Stimulated activated naive B cell treated with anti-CD40 and anti-IgM and Interleukin-4, amounts not matched to agents 10 μg/mL and 1 μg/mL and 100 μg/mL, for 72 hours (primary cell): Measurements from ENCODE around the gene CMTM2.
"Not testable (repeated sequence)": the region's sequence is repeated elsewhere in the genome, so short reads cannot be mapped to it uniquely, and the experiment has no call there.

ENCODE experiments used
- ATAC-seq, 2 donors: fragments of 150-1000 bp; cut with Tn5 transposase; replicated peaks; 2 replicates each; pipeline ENCODE4 v1.10.0; 2021; ENCODE audit warnings: moderate library complexity in 1 of 2
- DNase-seq: peaks from one replicate; pipeline ENCODE4 v3.0.0; 2021
- H3K27ac Mint-ChIP-seq: one replicate; pipeline ENCODE4 v1.8.0; 2022; ENCODE audit warnings: mild to moderate bottlenecking, mixed read lengths
- H3K27me3 Mint-ChIP-seq, 2 donors: one replicate each; pipeline ENCODE4 v1.8.0; 2022; ENCODE audit warnings: mixed read lengths in 2 of 2
- H3K36me3 Mint-ChIP-seq, 2 donors: one replicate each; pipeline ENCODE4 v1.8.0; 2022; ENCODE audit warnings: mixed read lengths in 2 of 2, mild to moderate bottlenecking in 1 of 2
- H3K4me1 Mint-ChIP-seq, 2 donors: one replicate each; pipeline ENCODE4 v1.8.0; 2022; ENCODE audit warnings: mixed read lengths in 2 of 2, mild to moderate bottlenecking in 1 of 2
- H3K4me3 Mint-ChIP-seq, 2 donors: one replicate each; pipeline ENCODE4 v1.8.0; 2022; ENCODE audit warnings: mild to moderate bottlenecking in 2 of 2, mixed read lengths in 2 of 2, moderate library complexity in 1 of 2
- H3K9me3 Mint-ChIP-seq, 2 donors: one replicate each; pipeline ENCODE4 v1.8.0; 2022; ENCODE audit warnings: mixed read lengths in 2 of 2, mild to moderate bottlenecking in 1 of 2

The CMTM2 gene

DNA sequence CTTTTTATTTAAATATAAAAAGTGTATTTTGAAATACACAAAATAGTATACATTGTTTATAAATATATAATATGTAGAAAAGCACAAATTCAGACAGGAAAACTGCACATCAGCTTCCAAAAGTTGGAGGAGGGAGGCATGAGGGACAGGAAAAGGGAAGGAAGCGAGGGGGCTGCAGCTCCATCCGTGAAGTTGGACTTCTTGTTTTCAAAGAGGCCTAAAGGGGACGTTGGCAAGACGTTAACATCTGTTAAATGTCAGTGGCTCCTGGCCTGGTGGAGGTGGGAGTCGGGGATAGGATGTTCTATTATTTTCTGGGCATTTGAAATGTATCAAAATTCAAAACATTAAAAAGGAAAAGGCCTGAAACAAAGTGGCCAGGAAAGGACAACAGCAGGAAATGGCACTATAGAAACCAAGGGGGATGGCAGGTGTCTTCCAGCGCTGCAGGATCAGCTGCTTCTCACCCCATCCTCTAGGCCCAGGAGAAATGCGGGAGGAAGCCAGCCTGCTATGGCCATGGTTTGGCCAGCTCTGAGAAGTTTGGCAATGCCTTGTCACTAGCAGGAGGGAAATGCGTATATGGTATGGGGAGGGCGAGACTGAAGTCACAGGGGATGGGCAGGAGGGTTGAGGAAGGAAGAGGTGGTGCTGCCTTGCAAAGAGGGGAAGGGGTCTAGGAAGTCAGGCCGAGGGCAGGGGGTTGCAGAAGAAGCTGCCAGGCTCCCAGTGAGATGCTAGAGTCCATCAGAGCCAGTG, 6.4 kb downstream of the CMTM2 start:
- Mint-ChIP-seq H3K36me3 (no peaks in the 10 kb centered on the region), H3K4me3 (peak overlapping the region in 1 of 2 donors; percentile 3), H3K27me3 (peaks cover 26 to 37% of the 10 kb centered on the region in 2 donors), H3K27ac (peak overlapping the region; percentile 47), H3K4me1 (peaks cover 33 to 50% of the 10 kb centered on the region in 2 donors), H3K9me3 (peaks cover 0 to 1% of the 10 kb centered on the region in 2 donors)
- ATAC-seq (no peak), DNase-seq (no peak)

DNA sequence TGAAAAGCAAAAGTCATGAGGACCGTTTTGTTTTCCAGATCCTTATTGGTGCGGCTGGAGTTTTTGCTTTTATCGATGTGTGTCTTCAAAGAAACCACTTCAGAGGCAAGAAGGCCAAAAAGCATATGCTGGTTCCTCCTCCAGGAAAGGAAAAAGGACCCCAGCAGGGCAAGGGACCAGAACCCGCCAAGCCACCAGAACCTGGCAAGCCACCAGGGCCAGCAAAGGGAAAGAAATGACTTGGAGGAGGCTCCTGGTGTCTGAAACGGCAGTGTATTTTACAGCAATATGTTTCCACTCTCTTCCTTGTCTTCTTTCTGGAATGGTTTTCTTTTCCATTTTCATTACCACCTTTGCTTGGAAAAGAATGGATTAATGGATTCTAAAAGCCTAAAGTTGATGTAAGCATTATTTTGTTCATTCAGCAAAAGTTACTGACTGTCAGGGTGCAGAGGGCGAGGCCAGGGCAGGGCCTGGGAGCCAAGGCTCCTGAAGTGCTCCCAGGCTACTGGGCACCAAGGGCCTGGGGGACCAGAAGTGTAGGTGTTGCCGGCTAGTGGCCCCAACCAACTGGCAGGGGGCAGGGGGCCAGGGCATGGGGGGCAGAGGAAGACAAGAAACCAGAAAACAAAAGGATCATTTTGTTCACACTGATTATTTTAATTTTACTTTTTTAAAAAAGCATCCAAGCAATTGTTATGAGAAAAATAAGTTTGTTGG, 8.8 kb downstream of the CMTM2 start:
- DNase-seq (no peak), ATAC-seq (no peak)
- H3K27ac Mint-ChIP-seq: no peak overlapping the region
- H3K4me1 Mint-ChIP-seq: peaks cover 26 to 52% of the 10 kb centered on the region in 2 donors
- peaks cover 17 to 38% of the 10 kb centered on the region in 2 donors for H3K27me3 Mint-ChIP-seq
- no peaks in the 10 kb centered on the region for H3K9me3 Mint-ChIP-seq
- H3K36me3 Mint-ChIP-seq: no peaks in the 10 kb centered on the region
- peak overlapping the region in 1 of 2 donors; percentile 76 for H3K4me3 Mint-ChIP-seq

DNA sequence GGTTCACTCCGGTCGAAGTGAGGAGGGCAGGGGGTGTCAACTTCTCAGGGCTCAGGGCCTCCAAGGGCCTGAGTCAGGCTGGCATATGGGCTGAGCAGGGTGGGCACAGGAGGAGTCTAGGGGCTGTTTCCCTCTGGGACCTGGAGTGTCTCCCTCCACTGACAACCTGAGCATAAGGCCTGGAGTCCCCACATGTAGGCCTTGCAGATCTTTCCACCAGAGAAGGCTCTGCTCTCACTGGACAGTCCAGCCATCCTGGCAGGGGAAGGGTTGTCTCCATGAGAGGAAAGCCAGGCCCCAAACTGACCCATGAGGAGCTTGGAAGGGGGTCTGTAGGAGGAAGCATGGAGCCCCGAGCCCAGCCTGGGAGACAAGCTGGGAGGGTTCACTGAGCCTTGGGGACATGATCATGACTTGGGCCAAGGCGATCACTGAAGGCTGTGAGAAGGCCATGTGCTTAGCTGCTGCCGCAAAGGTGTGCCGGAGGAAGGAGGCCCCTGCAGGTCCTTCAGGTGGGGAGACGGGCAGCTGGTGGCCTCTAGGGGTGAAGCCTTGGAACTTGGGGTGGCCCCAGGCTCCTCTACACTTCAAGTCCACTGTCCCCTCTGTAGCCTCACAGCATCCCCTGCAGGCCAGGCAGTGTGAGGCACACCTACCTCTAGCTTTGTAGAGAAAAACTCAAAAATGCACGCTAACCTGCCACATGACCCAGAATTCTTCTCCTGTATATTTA, 9.9 kb downstream of the CMTM2 start:
- Mint-ChIP-seq H3K27me3 (peaks cover 17 to 38% of the 10 kb centered on the region in 2 donors), H3K27ac (no peak overlapping the region), H3K4me1 (peaks cover 26 to 53% of the 10 kb centered on the region in 2 donors), H3K4me3 (peak overlapping the region; percentile 49 to 50), H3K9me3 (peaks cover 0 to 2% of the 10 kb centered on the region in 2 donors), H3K36me3 (no peaks in the 10 kb centered on the region)
- DNase-seq (no peak), ATAC-seq (peak; percentile 90 to 94)

DNA sequence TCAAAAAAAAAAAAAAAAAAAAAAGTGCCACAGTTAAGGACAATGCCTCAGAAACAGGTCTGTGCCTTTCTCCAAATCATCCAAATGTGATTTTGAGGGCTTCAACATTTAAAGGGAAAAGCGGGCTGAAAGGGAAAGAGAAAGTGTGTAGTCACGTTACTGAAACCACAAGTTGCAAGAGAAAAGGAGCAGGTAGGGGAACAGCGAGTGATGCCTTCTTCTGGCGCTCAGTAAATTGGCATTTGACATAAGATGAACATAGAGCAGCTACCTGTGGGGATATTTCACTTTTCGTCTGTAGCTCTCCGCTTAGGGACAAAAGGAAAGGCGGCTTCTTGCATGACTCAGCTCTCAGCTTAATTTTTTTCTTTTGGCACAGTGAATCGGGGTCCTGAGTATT, 11.1 kb downstream of the CMTM2 start:
- DNase-seq (no peak), ATAC-seq (no peak)
- no peaks in the 10 kb centered on the region for H3K36me3 Mint-ChIP-seq
- H3K27me3 Mint-ChIP-seq: peaks cover 12 to 36% of the 10 kb centered on the region in 2 donors
- H3K27ac Mint-ChIP-seq: peak overlapping the region; percentile 0
- H3K4me1 Mint-ChIP-seq: peaks cover 34 to 63% of the 10 kb centered on the region in 2 donors
- peaks cover 0 to 2% of the 10 kb centered on the region in 2 donors for H3K9me3 Mint-ChIP-seq
- peak overlapping the region; percentile 72 to 82 for H3K4me3 Mint-ChIP-seq

DNA sequence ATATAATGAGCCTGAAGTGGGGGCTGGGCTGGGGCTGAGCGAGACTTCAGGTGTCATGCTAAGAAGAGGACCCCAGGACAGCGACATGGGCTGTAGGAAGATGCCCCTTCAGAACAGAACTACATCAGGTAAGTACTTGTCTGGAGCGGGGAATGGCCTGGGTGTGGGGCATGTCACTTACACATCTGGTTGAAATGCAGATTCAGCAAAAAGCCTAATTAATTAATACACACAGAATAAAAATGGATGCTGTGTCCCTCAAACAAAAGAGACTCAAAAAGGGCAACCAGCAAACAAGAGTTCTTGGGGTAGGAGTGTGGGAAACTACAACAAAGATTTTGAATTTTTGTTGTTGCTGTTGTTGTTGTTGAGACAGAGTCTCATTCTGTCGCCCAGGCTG, 11.8 kb downstream of the CMTM2 start:
- Mint-ChIP-seq H3K4me1 (peaks cover 27 to 56% of the 10 kb centered on the region in 2 donors), H3K4me3 (no peak overlapping the region), H3K36me3 (no peaks in the 10 kb centered on the region), H3K9me3 (peaks cover 0 to 2% of the 10 kb centered on the region in 2 donors), H3K27me3 (peaks cover 5 to 30% of the 10 kb centered on the region in 2 donors), H3K27ac (no peak overlapping the region)
- no peak for DNase-seq
- ATAC-seq: no peak

DNA sequence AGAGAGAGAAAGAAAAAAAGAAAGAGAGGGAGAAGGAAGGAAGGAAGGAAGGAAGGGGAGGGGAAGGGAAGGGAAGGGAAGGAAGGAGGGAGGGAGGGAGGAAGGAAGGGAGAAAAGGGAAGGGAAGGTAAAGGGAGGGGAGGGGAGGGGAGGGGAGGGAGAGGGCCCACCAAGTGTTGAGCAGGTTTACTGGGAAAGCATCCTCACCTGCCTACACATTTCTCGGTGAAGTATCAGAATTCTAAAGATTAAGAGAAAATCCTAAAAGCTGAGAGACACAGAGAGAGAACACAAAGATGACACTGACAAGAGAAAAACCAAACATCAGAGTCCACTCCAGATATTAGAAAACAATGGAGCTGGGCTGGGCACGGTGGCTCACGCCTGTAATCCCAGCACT, 13.0 kb downstream of the CMTM2 start:
- H3K36me3 Mint-ChIP-seq: no peaks in the 10 kb centered on the region
- H3K27me3 Mint-ChIP-seq: peaks cover 6 to 24% of the 10 kb centered on the region in 2 donors
- peaks cover 22 to 52% of the 10 kb centered on the region in 2 donors for H3K4me1 Mint-ChIP-seq
- ATAC-seq (no peak), DNase-seq (no peak)
- no peak overlapping the region for H3K4me3 Mint-ChIP-seq
- H3K27ac Mint-ChIP-seq: no peak overlapping the region
- H3K9me3 Mint-ChIP-seq: peaks cover 0 to 2% of the 10 kb centered on the region in 2 donors

DNA sequence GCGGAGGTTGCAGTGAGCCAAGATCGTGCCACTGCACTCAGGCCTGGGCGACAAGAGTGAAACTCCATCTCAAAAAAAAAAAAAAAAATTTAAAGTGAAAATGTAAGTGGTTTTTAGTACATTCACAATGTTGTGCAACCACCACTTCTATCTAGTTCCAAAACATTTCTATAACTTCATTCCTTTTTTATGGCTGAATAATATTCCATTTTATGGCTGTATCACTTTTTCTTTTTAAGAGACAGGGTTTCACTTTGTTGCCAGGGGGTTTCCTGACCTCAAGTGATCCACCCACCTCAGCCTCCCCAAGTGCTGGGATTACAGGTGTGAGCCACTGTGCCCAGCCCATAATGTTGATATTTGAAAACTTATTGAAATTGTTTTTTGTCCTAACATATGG, 13.6 kb downstream of the CMTM2 start:
- DNase-seq: no peak
- Mint-ChIP-seq H3K9me3 (peaks cover 0 to 2% of the 10 kb centered on the region in 2 donors), H3K36me3 (no peaks in the 10 kb centered on the region), H3K4me3 (no peak overlapping the region), H3K4me1 (peaks cover 20 to 51% of the 10 kb centered on the region in 2 donors), H3K27me3 (peaks cover 9 to 28% of the 10 kb centered on the region in 2 donors), H3K27ac (no peak overlapping the region)
- ATAC-seq: no peak

DNA sequence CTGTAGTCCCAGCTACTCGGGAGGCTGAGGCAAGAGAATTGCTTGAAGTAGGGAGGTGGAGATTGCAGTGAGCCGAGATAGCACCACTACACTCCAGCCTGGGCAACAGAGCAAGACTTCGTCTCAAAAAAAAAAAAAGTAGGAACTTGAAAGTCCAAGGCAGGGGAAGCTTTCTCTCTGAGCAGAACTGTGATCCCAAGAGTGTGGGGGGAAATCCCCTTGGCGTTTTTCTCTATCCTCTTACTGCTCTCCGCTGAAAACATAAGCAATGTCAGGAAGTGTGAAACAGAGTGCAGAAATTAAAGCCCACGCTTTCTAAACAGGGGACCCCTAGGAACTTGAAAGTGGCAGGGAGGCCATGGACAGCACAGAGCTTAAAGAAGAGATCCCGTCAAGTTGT, 15.5 kb downstream of the CMTM2 start:
- H3K4me3 Mint-ChIP-seq: peak overlapping the region in 1 of 2 donors; percentile 19
- ATAC-seq: peak; percentile 75 to 87

DNA sequence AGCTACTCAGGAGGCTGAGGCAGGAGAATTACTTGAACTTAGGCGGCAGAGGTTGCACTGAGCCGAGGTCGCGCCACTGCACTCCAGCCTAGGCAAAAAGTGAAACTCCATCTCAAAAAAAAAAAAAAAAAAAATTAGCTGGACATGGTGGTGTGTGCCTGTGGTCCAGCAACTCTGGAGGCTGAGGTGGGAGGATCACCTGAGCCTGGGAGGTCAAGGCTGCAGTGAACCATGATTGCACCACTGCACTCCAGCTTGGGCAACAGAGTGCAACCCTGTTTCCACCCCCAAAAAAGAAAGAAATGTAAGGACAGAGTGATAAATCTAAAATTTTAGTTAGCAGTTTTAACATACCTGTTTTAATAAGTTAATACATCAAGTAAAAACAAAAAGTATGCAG, 17.3 kb downstream of the CMTM2 start:
- H3K27ac Mint-ChIP-seq, DNase-seq, ATAC-seq, H3K4me3 Mint-ChIP-seq: not testable (repeated sequence)
- H3K27me3 Mint-ChIP-seq: peaks cover 27 to 44% of the 10 kb centered on the region in 2 donors
- H3K36me3 Mint-ChIP-seq: peaks cover 10 to 11% of the 10 kb centered on the region in 2 donors
- peaks cover 10 to 23% of the 10 kb centered on the region in 2 donors for H3K4me1 Mint-ChIP-seq
- H3K9me3 Mint-ChIP-seq: peaks cover 7 to 11% of the 10 kb centered on the region in 2 donors

More for the DNA sequence above, 15.5 kb downstream of the CMTM2 start:
- peaks cover 0 to 2% of the 10 kb centered on the region in 2 donors for H3K9me3 Mint-ChIP-seq
- peaks cover 14 to 32% of the 10 kb centered on the region in 2 donors for H3K4me1 Mint-ChIP-seq
- H3K27me3 Mint-ChIP-seq: peaks cover 16 to 30% of the 10 kb centered on the region in 2 donors
- no peaks in the 10 kb centered on the region for H3K36me3 Mint-ChIP-seq
- peak; percentile 38 for DNase-seq
- H3K27ac Mint-ChIP-seq: no peak overlapping the region

DNA sequence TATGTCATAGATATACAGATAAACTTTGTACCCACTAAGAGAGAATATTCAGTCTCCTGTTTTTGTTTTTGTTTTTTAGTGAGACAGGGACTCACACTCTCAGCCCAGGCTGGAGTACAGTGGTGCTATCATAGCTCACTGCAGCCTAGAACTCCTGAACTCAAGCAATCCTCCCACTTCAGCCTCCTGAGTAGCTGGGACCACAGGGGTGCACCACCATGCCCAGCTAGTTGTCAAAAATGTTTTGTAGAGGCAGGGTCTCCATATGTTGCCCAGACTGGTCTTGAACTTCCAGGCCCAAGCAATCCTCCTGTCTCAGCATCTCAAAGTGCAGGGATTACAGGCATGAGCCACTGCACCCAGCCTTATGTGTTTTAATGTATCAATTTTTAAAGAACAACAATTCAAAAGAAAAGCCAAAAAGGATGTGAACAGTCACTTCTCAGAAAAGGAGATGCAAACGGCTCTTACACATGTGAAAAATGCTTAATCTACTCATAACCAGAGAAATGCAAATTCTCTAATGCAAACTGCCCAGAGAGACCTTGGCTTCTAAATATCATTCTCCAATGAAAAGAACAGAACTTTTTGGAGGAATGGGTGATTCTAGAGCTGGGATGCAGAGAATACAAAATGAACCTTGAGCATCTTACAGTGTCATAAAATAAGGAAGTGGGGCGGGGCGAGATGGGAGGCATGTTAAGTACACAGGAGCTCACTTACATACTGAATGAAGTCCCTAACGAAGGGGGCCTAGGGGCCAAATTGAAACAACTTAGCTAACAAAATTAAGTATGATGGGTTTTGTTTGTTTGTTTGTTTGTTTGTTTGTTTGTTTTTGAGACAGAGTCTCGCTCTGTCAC, 18.0 kb downstream of the CMTM2 start:
- DNase-seq: no peak
- peaks cover 10 to 24% of the 10 kb centered on the region in 2 donors for H3K4me1 Mint-ChIP-seq
- H3K36me3 Mint-ChIP-seq: peaks cover 11 to 13% of the 10 kb centered on the region in 2 donors
- H3K9me3 Mint-ChIP-seq: peaks cover 7 to 14% of the 10 kb centered on the region in 2 donors
- H3K27me3 Mint-ChIP-seq: peaks cover 23 to 38% of the 10 kb centered on the region in 2 donors
- no peak overlapping the region for H3K27ac Mint-ChIP-seq
- H3K4me3 Mint-ChIP-seq: peak overlapping the region in 1 of 2 donors; percentile 30
- peak; percentile 37 to 76 for ATAC-seq

DNA sequence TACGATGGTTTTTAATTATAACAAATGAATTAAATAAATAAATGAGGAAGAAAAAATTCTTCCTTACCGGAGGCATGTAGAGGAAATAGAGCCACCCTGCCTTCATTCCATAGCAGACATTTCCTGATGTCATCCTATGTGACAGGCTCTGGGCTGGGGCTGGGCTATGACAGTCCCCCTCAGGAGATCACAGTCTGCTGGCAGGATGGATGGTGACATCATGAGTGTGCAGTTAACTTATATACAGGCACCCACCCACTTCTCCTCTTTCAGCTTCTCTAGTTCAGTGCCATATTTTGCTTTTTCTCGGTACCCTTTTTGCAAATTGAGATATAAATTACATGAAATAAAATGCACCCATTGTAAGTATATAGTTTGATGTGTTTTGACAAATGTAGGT, 18.8 kb downstream of the CMTM2 start:
- Mint-ChIP-seq H3K9me3 (peaks cover 7 to 14% of the 10 kb centered on the region in 2 donors), H3K27ac (no peak overlapping the region), H3K4me1 (peaks cover 12 to 32% of the 10 kb centered on the region in 2 donors), H3K27me3 (peaks cover 31 to 41% of the 10 kb centered on the region in 2 donors), H3K36me3 (peaks cover 11 to 13% of the 10 kb centered on the region in 2 donors), H3K4me3 (no peak overlapping the region)
- no peak for ATAC-seq
- no peak for DNase-seq

DNA sequence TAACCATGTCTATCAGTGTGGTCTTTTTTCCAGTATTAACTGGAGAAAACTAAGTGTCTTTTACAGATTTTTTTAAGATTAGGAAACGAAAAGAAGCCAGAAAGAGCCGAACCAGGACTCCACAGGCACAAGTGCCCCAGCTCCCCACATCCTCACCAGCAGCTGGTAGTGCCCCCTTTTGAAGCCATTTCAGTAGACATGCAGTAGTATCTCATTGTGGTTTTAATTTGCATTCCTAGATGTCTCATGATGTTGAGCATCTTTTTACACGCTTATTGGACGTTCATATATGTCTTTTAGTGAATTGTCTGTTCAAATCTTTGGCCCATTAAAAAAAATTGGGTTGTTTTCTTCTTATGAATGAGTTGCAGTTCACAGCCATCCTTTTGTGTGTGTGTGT, 20.5 kb downstream of the CMTM2 start:
- Mint-ChIP-seq H3K27me3 (peaks cover 39 to 51% of the 10 kb centered on the region in 2 donors), H3K27ac (no peak overlapping the region), H3K4me3 (no peak overlapping the region), H3K4me1 (peaks cover 17 to 37% of the 10 kb centered on the region in 2 donors), H3K36me3 (peaks cover 11 to 13% of the 10 kb centered on the region in 2 donors), H3K9me3 (peaks cover 7 to 12% of the 10 kb centered on the region in 2 donors)
- DNase-seq (no peak), ATAC-seq (no peak)

DNA sequence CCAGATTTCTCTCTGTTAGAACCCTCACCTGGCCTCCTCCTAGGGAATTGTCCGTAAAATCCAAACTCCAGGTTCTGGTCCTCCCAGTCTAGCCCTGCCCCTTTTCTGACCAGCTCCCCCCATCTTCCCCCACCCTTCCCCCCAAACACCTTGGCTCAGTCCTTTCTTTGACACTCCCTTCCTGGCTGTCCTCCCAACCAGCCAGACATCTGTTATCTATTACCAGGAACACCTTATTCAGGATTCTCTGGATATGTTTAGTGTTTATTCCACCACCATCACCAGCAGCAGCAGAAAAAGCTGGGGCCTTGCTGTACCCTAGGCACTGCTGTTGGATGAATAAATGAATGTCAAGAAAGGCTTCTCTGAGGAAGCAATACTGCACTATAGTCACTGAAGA, 21.2 kb downstream of the CMTM2 start:
- Mint-ChIP-seq H3K4me1 (peaks cover 13 to 32% of the 10 kb centered on the region in 2 donors), H3K9me3 (peaks cover 7 to 12% of the 10 kb centered on the region in 2 donors), H3K27me3 (peaks cover 39 to 47% of the 10 kb centered on the region in 2 donors), H3K36me3 (peaks cover 11 to 13% of the 10 kb centered on the region in 2 donors), H3K4me3 (no peak overlapping the region), H3K27ac (no peak overlapping the region)
- no peak for ATAC-seq
- no peak for DNase-seq
